DND-41 (cell line): Measurements from ENCODE around the gene C13orf46.

ENCODE experiments used
- ATAC-seq: fragments of 200-7000 bp; cut with Tn5 transposase; 3 replicates; pipeline ENCODE4 v1.9.1; 2021; ENCODE audit warnings: low read depth; ENCODE audit not compliant: insufficient read depth
- DNase-seq: peaks from one replicate; pipeline ENCODE4 v3.0.0-alpha.2; 2020
- H2AFZ ChIP-seq: 2 replicates; pipeline ENCODE4 v1.6.0; 2012; ENCODE audit warnings: low read depth, low read length
- H3K27ac ChIP-seq: 2 replicates; pipeline ENCODE4 v1.5.1; 2012; ENCODE audit warnings: low read length, inconsistent platforms
- H3K27me3 ChIP-seq: fragments of 200-600 bp; sonication (generic); 2 replicates; pipeline ENCODE4 v1.6.0; 2012; ENCODE audit warnings: low read length, mild to moderate bottlenecking, inconsistent platforms; ENCODE audit not compliant: insufficient read depth, poor library complexity
- H3K36me3 ChIP-seq: 2 replicates; pipeline ENCODE4 v1.5.1; 2012; ENCODE audit warnings: low read length, inconsistent platforms; ENCODE audit not compliant: insufficient read depth
- H3K4me1 ChIP-seq: 2 replicates; pipeline ENCODE4 v1.5.1; 2012; ENCODE audit warnings: mild to moderate bottlenecking, low read length; ENCODE audit not compliant: insufficient read depth
- H3K4me2 ChIP-seq: 2 replicates; pipeline ENCODE4 v1.6.0; 2012; ENCODE audit warnings: mild to moderate bottlenecking, moderate library complexity, low read length, inconsistent platforms; ENCODE audit not compliant: insufficient read depth
- H3K4me3 ChIP-seq, 2 experiments: fragments of 200-600 bp in 1 of 2; shearing (Covaris generic) in 1 of 2; 2 replicates each; pipeline ENCODE4 v1.5.1; 2012 to 2016; ENCODE audit warnings: inconsistent platforms in 2 of 2, low read length in 2 of 2, mild to moderate bottlenecking in 2 of 2, low read depth in 1 of 2, moderate library complexity in 1 of 2
- H3K79me2 ChIP-seq: 2 replicates; pipeline ENCODE4 v1.6.0; 2012; ENCODE audit warnings: low read length, inconsistent platforms; ENCODE audit not compliant: insufficient read depth
- H3K9ac ChIP-seq: 2 replicates; pipeline ENCODE4 v1.6.0; 2012; ENCODE audit warnings: low read depth, mild to moderate bottlenecking, inconsistent platforms, low read length, moderate library complexity
- H3K9me3 ChIP-seq: 2 replicates; pipeline ENCODE4 v1.5.1; 2012; ENCODE audit warnings: low read length, moderate library complexity, mild to moderate bottlenecking, inconsistent platforms; ENCODE audit not compliant: insufficient read depth, severe bottlenecking
- H4K20me1 ChIP-seq: 2 replicates; pipeline ENCODE4 v1.6.0; 2012; ENCODE audit warnings: low read length; ENCODE audit not compliant: insufficient read depth
- EZH2 ChIP-seq: IDR thresholded peaks from 3 replicates; pipeline ENCODE4 v1.6.1; 2012; ENCODE audit warnings: borderline replicate concordance, low read depth, mild to moderate bottlenecking, moderate library complexity, low read length, inconsistent platforms; ENCODE audit not compliant: severe bottlenecking
- TF ChIP-seq, protein P1 (sequence below): IDR thresholded peaks from 2 replicates; pipeline ENCODE4 v1.5.1; 2012; ENCODE audit warnings: borderline replicate concordance, low read length, moderate library complexity, mild to moderate bottlenecking; ENCODE audit not compliant: poor library complexity, severe bottlenecking; ENCODE audit errors: extremely low read depth

C13orf46 gene

GRCh38 chr13:113979791-113980471, 6.1 kb upstream of the C13orf46 start:
- H2AFZ ChIP-seq: no peak overlapping the region

DNA sequence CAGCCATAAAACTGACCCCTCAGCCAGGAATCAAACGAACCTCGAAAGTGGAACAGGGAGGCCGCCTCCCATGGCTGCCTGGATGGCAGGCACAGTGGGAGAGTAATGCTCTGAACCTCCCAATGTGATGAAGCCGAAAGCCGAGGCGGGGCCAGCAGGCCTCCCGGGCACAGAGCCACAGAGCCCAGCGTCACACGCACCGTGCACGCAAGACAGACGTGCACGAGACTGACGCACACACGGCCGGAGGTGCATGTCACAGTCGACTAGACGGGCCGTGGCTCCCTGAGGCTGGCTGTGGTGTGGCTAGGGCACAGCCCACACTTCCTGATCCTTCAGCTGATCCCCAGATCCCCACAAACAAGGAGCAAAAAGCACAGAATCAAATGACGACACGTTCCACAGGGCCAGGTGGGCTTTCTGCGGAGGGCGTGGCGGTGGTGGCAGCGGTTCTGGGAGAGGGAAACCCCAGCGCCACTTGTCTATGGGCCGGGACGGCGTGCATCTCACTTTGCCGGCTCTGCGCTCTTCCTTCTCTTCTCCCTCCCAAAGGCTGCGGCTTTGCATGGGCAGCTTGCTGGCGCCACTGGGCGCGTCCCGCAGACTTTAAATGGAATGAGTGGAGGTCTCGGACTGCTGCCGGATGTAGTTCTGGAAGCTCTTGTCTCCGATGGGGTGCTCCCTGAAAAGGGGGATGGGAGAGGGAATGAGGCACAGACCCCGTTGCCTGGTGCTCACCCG, 5.0 kb upstream of the C13orf46 start:
- H3K27ac ChIP-seq: no peak overlapping the region
- ATAC-seq (no peak), DNase-seq (no peak)
- no peak overlapping the region for H3K9ac ChIP-seq
- H3K4me3 ChIP-seq: no peak overlapping the region
- no peaks in the 10 kb centered on the region for H3K9me3 ChIP-seq
- peaks cover 17% of the 10 kb centered on the region; the same call in 1 of the 2 replicates for H4K20me1 ChIP-seq
- no peaks in the 10 kb centered on the region for H3K4me1 ChIP-seq
- no peaks in the 10 kb centered on the region for H3K27me3 ChIP-seq
- TF ChIP-seq, protein P1, sequence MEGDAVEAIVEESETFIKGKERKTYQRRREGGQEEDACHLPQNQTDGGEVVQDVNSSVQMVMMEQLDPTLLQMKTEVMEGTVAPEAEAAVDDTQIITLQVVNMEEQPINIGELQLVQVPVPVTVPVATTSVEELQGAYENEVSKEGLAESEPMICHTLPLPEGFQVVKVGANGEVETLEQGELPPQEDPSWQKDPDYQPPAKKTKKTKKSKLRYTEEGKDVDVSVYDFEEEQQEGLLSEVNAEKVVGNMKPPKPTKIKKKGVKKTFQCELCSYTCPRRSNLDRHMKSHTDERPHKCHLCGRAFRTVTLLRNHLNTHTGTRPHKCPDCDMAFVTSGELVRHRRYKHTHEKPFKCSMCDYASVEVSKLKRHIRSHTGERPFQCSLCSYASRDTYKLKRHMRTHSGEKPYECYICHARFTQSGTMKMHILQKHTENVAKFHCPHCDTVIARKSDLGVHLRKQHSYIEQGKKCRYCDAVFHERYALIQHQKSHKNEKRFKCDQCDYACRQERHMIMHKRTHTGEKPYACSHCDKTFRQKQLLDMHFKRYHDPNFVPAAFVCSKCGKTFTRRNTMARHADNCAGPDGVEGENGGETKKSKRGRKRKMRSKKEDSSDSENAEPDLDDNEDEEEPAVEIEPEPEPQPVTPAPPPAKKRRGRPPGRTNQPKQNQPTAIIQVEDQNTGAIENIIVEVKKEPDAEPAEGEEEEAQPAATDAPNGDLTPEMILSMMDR: no peak
- no peak for TF ChIP-seq EZH2
- peaks cover 64% of the 10 kb centered on the region for H3K36me3 ChIP-seq
- H3K79me2 ChIP-seq: no peaks in the 10 kb centered on the region
- H2AFZ ChIP-seq: no peak overlapping the region
- no peak overlapping the region for H3K4me2 ChIP-seq

More at GRCh38 chr13:113979791-113980471, 6.1 kb upstream of the C13orf46 start:
- DNase-seq (no peak), ATAC-seq (no peak)
- no peaks in the 10 kb centered on the region for H3K79me2 ChIP-seq
- TF ChIP-seq, protein P1: no peak
- no peak for TF ChIP-seq EZH2
- H3K27ac ChIP-seq: no peak overlapping the region
- no peaks in the 10 kb centered on the region for H3K27me3 ChIP-seq
- no peak overlapping the region for H3K9ac ChIP-seq
- H3K4me2 ChIP-seq: no peak overlapping the region
- H3K4me1 ChIP-seq: no peaks in the 10 kb centered on the region
- no peak overlapping the region for H3K4me3 ChIP-seq
- peaks cover 58% of the 10 kb centered on the region for H3K36me3 ChIP-seq
- H4K20me1 ChIP-seq: peaks cover 17% of the 10 kb centered on the region; the same call in 1 of the 2 replicates
- no peaks in the 10 kb centered on the region for H3K9me3 ChIP-seq

- peaks cover 17% of the 10 kb centered on the region; the same call in 1 of the 2 replicates for H4K20me1 ChIP-seq
- no peak for ATAC-seq
- no peaks in the 10 kb centered on the region for H3K27me3 ChIP-seq
- peaks cover 72% of the 10 kb centered on the region for H3K36me3 ChIP-seq
- no peak for DNase-seq
- H3K9ac ChIP-seq: no peak overlapping the region
- H3K4me2 ChIP-seq: no peak overlapping the region
- no peak overlapping the region for H2AFZ ChIP-seq
- no peak overlapping the region for H3K4me3 ChIP-seq
- no peaks in the 10 kb centered on the region for H3K79me2 ChIP-seq
- no peak overlapping the region for H3K27ac ChIP-seq
- no peaks in the 10 kb centered on the region for H3K4me1 ChIP-seq
- H3K9me3 ChIP-seq: no peaks in the 10 kb centered on the region
- TF ChIP-seq EZH2: no peak
- TF ChIP-seq, protein P1: no peak
Observed at GRCh38 chr13:113977976-113978375, 4.1 kb upstream of the C13orf46 start.
